Tibial nerve (tissue), 4 donors: ENCODE results near the gene FUT4.

ENCODE experiments used
- CTCF ChIP-seq, 5 experiments: fragments of 200-600 bp in 3 of 5; fragments of 450-650 bp in 2 of 5; sonication (generic) in 3 of 5; IDR thresholded peaks; one replicate each; pipeline ENCODE4 v1.5.1; 2016 to 2019; ENCODE audit warnings: antibody characterized with exemption in 5 of 5, mild to moderate bottlenecking in 3 of 5, moderate library complexity in 2 of 5
- EP300 ChIP-seq, 2 donors: sonication (generic); formaldehyde crosslinking; IDR thresholded peaks; one replicate each; pipeline ENCODE4 v1.6.1; 2017; ENCODE audit warnings: antibody characterized with exemption in 2 of 2, mild to moderate bottlenecking in 1 of 2

GRCh38 chr11:94586978-94587377 is 43.3 kb downstream of the FUT4 start:
- TF ChIP-seq CTCF (IDR thresholded peaks at IDR 0.05) (no peak), EP300 (IDR thresholded peaks at IDR 0.05) (no peak)
